Occipital lobe (tissue), 2 donors: ENCODE measurements around the gene APOC3. TPM values are rescaled to one million over a fixed set of nuclear protein-coding genes. Genes with fewer than 3 reads are reported as not detected.
"Not testable (repeated sequence)": the region's sequence is repeated elsewhere in the genome, so short reads cannot be mapped to it uniquely, and the experiment has no call there.

Source experiments
- DNase-seq: peaks from one replicate; lab custom pipeline; 2025; lab: John Stamatoyannopoulos, UW
- total RNA-seq: library from RNA; depleted of rRNA; stranded (reverse); fragments of >200 nt; gene quantifications from one replicate; pipeline ENCODE4 v1.2.3, GENCODE V29; 2014

The APOC3 gene
- total RNA-seq, 1 donor from 2014 or later = not detected

DNA sequence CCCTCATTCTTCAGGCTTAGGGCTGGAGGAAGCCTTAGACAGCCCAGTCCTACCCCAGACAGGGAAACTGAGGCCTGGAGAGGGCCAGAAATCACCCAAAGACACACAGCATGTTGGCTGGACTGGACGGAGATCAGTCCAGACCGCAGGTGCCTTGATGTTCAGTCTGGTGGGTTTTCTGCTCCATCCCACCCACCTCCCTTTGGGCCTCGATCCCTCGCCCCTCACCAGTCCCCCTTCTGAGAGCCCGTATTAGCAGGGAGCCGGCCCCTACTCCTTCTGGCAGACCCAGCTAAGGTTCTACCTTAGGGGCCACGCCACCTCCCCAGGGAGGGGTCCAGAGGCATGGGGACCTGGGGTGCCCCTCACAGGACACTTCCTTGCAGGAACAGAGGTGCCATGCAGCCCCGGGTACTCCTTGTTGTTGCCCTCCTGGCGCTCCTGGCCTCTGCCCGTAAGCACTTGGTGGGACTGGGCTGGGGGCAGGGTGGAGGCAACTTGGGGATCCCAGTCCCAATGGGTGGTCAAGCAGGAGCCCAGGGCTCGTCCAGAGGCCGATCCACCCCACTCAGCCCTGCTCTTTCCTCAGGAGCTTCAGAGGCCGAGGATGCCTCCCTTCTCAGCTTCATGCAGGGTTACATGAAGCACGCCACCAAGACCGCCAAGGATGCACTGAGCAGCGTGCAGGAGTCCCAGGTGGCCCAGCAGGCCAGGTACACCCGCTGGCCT is 641 bp downstream of the APOC3 start:
- DNase-seq = no peak

DNA sequence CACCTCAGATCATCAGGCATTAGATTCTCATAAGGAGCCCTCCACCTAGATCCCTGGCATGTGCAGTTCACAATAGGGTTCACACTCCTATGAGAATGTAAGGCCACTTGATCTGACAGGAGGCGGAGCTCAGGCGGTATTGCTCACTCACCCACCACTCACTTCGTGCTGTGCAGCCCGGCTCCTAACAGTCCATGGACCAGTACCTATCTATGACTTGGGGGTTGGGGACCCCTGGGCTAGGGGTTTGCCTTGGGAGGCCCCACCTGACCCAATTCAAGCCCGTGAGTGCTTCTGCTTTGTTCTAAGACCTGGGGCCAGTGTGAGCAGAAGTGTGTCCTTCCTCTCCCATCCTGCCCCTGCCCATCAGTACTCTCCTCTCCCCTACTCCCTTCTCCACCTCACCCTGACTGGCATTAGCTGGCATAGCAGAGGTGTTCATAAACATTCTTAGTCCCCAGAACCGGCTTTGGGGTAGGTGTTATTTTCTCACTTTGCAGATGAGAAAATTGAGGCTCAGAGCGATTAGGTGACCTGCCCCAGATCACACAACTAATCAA is 2.2 kb downstream of the APOC3 start:
- no peak for DNase-seq

DNA sequence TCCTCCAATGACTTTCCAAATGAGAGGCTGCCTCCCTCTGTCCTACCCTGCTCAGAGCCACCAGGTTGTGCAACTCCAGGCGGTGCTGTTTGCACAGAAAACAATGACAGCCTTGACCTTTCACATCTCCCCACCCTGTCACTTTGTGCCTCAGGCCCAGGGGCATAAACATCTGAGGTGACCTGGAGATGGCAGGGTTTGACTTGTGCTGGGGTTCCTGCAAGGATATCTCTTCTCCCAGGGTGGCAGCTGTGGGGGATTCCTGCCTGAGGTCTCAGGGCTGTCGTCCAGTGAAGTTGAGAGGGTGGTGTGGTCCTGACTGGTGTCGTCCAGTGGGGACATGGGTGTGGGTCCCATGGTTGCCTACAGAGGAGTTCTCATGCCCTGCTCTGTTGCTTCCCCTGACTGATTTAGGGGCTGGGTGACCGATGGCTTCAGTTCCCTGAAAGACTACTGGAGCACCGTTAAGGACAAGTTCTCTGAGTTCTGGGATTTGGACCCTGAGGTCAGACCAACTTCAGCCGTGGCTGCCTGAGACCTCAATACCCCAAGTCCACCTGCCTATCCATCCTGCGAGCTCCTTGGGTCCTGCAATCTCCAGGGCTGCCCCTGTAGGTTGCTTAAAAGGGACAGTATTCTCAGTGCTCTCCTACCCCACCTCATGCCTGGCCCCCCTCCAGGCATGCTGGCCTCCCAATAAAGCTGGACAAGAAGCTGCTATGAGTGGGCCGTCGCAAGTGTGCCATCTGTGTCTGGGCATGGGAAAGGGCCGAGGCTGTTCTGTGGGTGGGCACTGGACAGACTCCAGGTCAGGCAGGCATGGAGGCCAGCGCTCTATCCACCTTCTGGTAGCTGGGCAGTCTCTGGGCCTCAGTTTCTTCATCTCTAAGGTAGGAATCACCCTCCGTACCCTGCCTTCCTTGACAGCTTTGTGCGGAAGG is 2.9 kb downstream of the APOC3 start:
- DNase-seq = no peak

DNA sequence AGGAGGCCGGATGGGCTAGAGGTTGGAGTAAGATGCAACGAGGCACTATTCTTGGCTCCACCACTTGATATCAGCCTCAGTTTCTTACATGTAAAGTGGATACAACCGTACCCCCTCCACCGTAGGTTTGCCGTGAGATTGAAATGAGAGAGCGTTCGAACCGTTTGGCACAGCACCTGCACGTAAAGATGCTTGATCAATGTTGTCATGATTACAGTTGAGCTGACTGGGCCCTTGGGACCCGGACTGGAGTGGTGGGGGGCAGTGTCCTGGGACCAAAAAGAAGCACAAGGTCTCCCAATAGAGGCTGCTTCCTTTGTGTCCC is 3.7 kb downstream of the APOC3 start:
- DNase-seq = no peak

DNA sequence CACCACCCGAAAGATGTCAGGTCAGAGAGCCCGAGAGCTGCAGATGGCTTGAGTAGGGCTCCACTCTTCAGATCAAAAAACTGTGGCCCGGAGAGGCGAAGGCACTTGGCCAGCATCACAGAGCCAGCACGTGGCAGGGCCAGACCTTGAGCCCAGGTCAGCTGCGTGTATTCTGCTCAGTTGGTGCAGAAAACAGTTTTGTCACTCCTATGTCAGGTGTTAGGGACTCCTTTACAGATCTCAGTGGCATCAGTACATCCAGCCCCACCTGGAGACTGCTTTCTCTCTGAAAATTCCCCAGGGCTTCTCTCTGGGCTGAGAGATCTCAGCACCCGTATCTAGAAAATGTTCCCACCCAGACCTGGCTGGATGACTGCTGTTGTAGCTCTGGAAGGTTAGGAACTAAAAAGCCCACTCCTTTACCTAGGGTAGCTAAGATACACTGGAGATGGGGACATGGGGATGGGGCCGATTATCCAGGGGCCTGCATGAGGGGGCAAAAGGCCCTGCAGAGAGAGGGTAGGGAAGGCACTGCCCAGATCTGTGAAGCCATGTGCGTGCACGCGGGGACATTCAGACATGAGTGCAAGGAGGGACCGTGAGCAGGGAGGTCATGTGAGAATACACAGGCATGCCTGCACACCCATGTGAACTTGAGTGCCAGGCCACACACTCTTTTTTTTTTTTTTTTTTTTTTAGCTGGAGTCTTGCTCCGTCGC is 4.3 kb downstream of the APOC3 start:
- no peak for DNase-seq

DNA sequence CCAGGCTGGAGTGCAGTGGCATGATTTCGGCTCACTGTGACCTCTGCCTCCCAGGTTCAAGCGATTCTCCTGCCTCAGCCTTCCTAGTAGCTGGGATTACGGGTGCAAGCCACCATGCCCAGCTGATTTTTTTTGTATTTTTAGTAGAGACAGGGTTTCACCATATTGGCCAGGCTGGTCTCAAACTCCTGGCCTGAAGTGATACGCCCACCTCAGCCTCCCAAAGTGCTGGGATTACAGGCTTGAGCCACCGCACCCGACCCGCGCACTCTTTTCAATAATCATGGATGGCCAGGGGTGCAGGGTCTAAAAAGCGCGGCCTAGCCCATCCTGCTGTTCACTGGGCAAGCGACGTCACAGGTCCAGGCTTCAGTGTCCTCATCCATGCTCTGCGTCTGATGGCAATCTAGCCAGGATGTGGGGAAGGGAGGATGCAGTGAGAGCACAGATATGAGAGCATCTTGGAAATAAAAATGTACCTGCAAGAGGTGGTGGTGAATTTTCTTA is 4.9 kb downstream of the APOC3 start:
- not testable (repeated sequence) for DNase-seq

DNA sequence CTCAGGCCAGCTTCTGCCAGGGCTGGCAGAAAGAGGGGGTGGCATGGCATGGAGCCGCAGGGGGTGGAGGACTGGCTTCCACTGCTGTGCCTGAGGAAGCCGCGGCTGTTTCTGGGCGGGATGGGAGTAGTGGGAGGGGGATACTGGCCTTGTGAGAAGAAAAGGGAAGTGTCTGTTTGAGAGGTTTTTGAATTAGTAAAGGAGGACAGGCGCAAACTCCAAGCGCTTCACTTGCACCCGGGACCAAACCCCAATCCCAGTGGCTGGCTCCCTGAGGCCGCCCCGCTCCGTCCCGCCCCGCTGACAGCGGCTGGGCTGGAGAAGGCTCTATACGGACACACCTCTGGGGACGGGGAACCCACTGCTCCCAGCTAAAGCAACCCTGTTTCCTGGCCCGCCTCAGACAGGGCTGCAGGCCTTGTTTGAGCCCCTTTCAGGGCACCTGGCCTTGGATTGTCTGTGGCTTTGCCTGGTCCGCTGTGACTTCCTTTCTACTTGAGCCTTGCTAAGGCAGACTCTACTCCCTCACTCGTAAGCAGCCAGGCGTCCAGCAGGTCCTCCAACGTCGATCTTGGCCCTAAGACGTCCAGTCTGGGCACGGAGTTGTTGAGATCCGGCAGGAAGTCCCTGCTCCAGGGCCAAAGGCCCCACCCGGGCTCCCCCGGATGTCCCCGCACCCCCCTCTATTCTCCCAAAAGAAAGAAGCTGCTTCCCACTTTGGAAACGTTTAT is 5.5 kb downstream of the APOC3 start:
- DNase-seq = no peak

DNA sequence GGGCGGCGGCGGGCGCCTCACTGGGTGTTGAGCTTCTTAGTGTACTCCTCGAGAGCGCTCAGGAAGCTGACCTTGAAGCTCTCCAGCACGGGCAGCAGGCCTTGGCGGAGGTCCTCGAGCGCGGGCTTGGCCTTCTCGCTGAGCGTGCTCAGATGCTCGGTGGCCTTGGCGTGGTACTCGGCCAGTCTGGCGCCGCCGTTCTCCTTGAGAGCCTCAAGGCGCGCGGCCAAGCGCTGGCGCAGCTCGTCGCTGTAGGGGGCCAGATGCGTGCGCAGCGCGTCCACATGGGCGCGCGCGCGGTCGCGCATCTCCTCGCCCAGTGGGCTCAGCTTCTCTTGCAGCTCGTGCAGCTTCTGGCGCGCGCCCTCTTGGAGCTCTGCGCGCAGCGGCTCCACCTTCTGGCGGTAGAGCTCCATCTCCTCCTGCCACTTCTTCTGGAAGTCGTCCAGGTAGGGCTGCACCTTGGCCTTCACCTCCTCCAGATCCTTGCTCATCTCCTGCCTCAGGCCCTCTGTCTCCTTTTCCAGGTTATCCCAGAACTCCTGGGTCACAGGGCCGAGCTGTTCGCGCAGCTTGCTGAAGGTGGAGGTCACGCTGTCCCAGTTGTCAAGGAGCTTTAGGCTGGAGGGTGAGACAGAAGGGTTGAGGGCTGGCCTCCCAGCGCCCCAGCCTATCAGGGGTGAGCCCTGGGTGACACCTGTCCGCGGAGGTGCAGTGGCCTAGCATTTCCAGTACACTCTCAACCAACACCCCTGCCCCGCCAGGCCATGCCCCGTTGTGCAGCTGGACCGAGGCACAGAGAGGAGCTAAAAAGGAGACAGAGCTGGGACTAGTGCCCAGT is 6.3 kb downstream of the APOC3 start:
- peak; percentile 76 for DNase-seq

DNA sequence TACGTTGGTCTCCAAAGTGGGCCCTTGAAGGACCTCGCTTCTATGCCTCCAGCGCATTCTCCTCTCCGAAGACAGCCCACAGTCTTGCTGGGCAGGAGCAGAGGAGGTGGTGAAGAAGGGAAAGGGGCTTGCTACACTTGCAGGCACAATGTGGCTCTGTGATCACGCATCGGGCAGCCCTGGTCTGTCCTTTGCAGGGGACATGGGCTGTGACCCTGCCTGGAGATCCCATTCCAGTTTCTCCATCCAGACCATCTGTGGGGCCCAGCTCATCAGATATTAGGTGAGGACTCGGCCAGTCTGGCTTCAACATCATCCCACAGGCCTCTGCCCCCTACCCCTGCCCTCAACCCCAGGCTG is 6.9 kb downstream of the APOC3 start:
- DNase-seq = no peak

DNA sequence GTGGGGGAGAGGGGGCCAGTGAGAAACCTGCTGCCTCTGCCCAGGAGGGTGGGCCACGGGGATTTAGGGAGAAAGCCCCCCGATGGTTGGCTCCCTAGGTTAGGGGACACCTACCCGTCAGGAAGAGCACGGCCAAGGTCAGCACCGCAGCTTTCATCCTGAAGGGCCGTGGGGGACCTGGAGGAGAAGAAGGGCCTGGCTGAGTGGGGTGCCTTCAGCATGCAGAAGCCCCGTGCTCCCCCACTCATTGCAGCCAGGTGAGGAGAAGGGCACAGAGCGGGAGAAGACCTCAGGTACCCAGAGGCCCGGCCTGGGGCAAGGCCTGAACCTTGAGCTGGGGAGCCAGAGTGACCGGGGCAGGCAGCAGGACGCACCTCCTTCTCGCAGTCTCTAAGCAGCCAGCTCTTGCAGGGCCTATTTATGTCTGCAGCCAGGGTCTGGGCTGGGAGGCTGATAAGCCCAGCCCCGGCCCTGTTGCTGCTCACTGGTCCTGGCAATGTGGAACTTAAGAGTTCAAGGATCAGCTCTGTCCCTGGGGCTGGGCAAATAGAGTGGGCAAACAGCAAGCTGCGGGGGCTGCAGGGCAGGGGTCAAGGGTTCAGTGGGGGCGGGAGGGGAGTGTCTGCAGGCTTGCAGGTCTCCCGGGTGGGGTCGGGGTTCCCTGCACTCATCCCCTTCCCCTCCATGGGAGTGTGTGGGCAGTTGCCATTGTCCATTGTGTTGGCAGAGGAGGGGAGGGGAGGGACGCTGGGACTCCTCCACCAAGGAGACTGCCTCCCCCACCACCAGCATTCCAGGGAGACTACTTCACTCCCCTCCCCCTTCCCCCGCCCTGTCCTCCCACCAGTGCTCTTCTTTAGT is 7.8 kb downstream of the APOC3 start, which contains the start of gene APOA1:
TSS of gene APOA1 (minus strand) at position 392 of the 861 bp plus-strand sequence. CDS start at position 157, 235 bp downstream.
- DNase-seq = no peak

DNA sequence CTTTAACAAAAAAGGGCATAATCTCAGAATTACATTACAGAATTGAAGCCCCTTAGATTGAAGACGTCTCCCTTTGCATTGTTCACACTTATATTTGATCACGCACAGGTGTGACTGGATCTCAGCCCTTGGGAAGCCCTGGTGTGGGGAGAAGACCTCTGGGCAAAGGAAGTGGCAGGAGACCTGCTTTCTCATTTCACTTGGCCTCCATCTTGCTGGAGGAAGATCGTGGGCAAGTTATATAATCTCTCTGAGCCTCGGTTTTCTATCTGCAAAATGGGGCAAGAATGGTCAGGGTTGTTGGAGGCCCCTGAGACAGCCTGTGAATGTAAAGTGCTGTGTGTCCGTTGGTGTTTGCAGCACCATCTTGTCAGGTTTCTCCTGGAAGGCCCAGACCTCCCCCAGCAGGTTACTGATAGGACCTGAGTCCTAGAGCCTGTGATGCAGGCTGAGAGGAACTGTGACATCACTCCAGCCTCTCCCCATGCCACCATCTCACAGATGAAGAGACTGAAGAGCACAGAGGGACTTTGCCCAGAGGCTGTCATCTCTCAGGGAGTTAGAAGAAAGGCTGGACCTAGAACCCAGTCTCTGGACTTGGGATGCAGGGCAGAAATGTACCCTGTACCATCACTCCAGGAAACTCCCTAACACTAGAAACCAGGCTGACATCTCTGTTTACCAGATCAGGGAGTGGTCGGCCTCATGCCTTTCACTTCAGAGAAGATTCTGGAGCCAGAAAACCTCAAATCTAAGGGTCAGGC is 8.8 kb downstream of the APOC3 start:
- no peak for DNase-seq

DNA sequence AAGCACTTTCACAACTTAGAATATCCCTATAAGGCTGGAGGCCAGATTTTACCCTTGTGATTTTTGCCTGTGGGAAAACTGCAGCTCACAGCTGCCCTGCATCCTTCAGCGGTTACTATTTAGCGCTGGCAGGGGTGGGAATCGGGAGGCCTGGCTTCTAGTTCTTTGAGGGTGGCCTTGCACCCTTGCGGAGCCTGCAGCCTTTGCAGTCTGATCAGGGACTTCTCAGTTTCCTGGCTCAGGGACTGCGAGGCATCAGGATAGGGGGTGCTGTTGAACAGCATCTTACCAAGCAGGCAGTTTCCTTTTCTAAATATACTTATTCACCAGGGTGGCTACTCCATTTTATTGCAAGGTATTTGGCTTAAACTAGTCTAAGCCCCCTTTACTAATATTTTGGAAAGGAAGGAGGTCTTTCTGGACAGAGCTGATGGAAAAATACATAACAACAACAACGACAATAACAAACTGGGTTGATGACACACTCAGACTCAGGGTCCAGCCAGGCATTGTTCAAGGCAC is 10.6 kb downstream of the APOC3 start:
- DNase-seq = no peak

DNA sequence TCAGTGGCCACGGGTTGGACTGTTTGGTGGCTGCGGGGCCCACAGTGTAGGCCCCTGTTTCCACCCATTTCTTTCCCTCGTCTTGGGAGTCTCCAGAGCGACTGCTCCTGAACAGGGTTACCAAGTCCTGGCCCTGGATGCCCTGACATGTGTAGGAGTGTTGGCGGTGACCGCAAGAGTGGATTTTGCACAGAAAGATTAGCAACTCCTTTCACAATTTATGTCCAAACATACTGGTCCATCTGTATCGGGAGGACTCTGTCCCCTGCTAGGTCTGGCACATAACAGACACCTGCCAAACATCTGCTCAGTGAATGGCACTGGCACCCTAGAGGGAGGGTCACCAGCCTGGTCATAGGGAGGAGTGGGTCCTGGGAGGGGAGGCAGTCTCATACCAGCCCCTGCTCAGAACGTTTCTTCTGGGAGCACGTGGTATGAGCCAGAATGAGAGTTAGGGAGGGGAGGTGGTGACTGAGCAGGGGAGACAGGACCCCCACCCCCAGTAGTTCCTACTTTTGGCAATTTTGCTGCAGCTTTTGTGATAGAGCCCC is 11.1 kb downstream of the APOC3 start:
- no peak for DNase-seq

DNA sequence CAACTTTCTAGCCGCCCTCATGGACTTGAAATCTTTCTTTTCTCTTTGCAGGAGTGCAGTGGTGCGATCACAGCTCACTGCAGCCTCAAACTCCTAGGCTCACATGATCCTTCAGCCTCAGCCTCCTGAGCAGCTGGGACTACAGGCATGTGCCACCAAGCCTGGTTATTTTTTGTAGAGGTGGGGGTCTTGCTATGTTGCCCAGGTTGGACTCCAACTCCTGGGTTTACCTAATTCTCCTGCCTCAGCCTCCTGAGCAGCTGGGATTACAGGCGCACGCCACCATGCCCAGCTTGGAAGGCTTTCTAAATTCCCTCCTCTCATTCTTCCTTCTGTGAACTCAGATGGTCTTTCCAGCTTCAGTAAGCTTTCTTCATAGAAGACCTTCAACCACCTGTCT is 12.4 kb downstream of the APOC3 start:
- DNase-seq = no peak

DNA sequence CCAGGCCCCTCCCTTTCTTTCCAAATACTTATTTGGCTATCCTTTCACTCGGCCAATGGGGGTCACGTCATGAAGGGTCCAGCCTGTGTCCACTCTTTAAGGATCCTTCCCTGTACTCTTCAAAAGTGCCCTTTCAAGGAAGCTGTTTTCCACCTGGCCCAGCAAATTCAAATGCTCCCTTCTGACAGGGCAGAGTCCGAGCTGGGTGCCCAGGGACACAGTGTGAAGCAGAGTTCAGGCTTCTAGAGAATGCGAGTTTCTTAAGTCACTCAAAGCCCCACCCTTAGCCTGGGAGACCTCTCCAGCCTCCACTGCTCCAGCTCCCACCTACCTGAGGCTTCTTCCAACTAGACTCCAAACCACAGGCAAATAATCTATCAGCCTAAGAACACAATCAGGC is 13.2 kb downstream of the APOC3 start:
- no peak for DNase-seq

DNA sequence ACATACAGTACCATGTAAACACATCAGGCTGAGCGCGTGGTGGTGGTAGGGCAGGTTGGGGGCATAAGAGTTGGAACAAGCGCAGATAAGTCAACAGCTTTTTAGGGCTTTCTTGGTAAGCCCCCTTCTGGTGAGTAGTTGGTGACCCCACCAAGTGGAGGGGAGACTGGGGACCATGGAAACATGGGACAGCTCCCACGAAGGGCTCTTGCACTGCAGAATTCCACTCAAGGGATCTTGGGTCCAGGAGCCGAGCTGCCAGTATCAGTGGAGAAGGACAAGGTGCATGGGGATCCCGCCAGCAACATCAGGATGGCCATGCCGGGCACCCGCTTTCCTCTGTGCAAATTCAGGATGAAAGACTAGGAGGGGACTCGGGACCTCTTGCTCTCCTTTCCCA is 14.0 kb downstream of the APOC3 start:
- DNase-seq = no peak

DNA sequence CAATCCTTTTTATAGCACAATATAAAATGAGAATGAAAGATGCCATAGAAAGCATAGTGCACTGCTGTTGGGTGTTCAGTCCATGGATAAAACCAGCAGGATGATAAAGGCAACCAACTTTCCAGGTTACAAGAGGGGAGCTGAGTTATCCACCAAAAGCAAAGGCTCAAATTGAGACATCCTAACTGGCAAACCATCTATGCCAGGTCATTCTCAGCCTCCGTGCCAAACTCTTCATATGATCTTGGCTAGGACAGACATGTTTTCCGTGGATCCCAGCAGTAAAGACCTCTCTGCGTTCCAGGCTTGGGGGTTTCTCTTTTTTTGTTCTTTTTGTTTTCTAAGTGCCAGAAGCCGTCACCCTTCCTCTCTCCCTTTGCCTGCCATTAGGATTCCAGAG is 15.0 kb downstream of the APOC3 start:
- no peak for DNase-seq

DNA sequence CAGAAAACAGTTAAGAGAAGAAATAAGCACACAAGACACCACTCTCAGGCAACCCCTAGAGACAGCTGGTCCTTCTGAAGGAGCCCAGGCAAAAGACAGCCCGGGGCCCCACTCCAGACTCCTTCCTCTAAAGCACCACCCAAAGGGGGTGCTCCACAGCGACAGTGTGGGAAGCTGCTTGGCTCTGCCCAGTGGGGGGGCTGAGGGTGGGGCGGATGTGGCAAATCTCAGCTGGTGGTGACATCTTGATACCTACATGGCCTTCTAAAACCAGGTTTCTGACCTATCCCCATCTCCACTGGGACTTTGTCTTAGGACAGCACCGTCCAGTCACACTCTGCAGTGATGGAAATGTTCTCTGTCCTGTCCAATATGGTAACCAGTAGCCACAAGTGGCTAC is 17.9 kb downstream of the APOC3 start:
- no peak for DNase-seq
